ENCODE measurements around the gene TMEM170B.

TMEM170B gene

DNA sequence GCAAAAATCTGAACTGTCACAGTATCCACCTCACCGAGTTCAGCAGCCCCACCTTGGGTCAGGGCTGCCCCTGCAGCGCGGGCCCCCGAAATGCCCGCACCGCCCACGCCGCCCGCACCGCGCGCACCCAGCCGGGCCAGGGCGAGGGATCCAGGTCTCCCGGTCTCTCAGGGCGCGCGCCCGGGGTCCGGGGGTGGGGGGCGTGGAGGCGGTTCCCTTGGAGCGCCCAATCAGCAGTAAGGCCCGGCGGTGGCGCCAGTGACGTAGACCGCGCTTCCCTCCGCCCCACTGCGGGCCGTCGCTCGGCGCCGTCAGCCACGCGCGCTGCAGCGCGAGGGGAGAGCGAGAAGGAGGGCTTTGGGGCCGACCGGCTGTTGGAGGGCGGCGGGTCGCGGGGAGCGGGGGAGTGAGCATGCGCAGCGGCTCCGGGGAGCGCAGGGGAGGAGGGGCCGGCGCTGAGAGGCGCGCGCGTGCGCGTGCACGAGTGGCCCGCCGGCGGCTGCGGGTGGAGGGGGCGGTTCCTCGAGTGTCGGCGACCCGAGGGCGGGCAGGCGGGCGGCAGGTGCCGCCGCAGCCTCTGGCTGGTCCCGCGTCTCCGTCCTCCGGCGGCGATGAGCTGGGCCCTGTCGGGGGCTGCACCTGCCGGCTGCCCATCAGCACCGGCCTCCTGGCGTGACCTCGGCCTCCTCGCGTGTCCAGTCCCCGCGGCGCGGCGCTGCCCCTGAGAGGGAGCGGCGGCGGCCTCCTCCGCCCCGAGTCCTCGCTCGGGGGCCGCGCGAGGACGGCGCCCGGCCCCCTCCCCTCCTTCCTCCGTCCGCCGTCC is at the start of gene TMEM170B:
Gene TMEM170B, plus strand, starts transcription at position 521 of the 823 bp plus-strand sequence. CDS start 529 bp downstream, outside the sequence.
- DNase-seq (ENCODE audit: low spot score) = peak; percentile 86

GRCh38 chr6:11490996-11491395 is 46.6 kb upstream of the TMEM170B start:
- DNase-seq (ENCODE audit: low spot score) = no peak

DNA sequence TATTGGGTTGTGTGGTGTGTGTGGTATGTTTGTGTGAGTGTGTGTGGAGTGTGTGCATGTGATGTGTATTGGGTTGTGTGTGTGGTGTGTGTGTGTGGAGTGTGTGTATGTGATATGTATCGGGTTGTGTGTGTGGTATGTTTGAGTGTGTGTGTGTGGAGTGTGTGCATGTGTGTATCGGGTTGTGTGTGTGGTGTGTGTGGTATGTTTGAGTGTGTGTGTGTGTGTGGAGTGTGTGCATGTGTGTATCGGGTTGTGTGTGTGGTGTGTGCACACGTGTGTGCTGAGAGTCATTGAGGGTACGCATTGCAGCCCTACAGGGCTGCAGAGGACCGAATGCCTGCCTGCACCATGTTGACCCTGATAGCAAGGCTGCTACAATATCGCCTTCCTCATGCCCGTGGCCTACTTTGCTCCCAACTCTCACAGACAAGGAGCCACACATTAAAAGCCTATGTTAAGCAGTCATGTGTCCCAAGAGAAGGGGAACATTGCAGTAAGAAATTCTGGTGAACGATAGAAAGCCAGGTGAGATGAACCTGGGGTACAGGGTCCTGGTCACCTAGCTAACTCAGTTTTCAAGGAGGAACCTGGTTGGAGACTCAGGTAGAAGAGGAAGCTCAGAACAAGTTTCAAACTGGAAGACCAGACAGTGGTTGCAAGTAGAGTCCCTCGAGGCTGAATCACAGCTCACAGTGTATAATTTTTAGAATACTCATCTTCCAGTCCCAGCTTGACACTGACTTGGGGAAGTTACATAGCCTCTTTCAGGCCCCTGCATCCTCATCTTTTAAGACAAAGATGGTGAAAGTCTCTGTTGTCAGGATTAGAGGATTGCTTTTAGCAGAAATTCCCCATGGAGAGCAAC is 45.7 kb upstream of the TMEM170B start:
- no peak for DNase-seq (ENCODE audit: low spot score)

- no peak for DNase-seq (ENCODE audit: low spot score)
Measured at GRCh38 chr6:11492464-11493290, 44.9 kb upstream of the TMEM170B start.

DNA sequence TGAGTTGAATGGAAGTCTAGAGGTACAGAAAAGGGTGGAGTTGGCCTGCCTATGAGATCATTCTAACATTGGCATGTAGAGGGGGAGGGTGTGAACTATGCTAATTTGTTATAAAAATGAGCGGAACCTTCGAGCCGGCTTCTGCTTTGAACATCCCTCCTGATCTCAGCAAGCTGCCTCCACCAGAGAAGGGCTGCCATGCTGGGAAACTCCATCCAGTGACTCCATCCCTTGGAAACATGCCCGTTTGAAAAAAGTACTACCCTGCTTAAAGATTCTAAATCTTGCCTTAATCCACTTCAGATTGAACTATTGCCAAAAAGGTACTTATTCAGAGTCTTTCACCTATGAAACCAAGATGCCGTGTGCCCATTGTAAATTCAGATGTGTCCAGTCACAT is 43.6 kb upstream of the TMEM170B start:
- DNase-seq (ENCODE audit: low spot score) = no peak

DNA sequence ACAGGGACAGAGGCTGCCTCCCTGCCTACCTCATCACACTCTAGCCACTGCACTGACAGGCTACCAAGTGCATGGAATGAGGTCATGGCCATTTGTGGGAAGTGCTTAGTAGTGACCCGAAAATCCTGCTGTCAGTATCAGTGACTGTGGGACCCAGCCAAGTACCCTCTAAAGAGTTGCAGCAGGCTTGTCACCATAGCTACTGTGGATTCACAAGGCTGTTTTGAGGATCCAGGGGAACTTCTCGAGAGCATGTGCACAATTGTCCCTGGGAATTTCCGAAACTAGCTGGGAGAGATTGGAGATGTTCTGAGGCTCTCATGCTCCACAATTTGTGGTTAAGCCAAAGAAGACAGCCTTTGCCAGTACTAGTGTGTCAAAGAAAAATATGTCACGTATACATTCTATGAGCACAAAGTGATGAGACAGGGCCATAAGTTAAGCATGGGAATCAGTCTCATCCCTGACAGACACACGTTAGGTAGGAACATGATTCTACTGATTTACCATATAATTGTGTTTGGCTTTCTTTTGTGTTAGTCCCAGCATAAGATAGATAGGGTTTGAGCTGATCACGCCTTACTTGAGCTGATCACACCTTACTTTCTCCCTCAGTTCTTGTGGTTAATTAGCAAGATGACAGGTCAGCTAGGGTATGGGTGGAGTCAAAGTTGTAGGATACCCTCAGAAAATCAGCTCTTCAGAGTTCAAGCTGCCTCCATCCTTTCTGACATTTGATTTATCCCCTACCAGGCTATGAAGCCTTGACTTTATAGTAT is 42.6 kb upstream of the TMEM170B start:
- no peak for DNase-seq (ENCODE audit: low spot score)

GRCh38 chr6:11495565-11496145 is 41.9 kb upstream of the TMEM170B start:
- DNase-seq (ENCODE audit: low spot score) = no peak

GRCh38 chr6:11496152-11497060 is 41.1 kb upstream of the TMEM170B start:
- peak; percentile 25 for DNase-seq (ENCODE audit: low spot score)

GRCh38 chr6:11497107-11497506 is 40.4 kb upstream of the TMEM170B start:
- no peak for DNase-seq (ENCODE audit: low spot score)

DNA sequence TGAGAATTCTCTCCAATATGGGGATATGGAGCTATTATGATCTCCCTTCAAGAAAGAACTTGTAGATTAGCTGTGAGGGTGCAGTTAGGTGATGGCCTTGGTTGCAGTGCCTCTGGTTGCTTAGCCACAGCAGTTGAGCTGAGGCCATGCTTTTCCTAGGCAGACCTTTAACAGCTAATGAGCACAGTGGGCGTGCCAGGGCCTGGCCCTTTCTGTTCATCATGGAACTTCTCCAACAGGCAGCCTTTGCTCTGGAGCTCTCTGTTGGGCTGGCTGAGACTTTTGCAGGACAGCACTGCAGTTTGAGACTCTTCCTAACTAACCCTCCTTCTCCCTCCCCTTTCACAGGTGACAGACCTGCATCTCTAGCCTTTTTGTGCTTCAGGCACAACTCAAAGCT is 39.7 kb upstream of the TMEM170B start:
- DNase-seq (ENCODE audit: low spot score) = no peak

GRCh38 chr6:11500008-11500407 is 37.5 kb upstream of the TMEM170B start:
- DNase-seq (ENCODE audit: low spot score) = no peak

GRCh38 chr6:11509471-11509870 is 28.1 kb upstream of the TMEM170B start:
- DNase-seq (ENCODE audit: low spot score) = no peak

- DNase-seq (ENCODE audit: low spot score) = no peak
Measured at GRCh38 chr6:11514672-11515071, 22.9 kb upstream of the TMEM170B start.

- DNase-seq (ENCODE audit: low spot score) = no peak
Measured at GRCh38 chr6:11515763-11516162, 21.8 kb upstream of the TMEM170B start.

GRCh38 chr6:11522812-11523605 is 14.5 kb upstream of the TMEM170B start:
- DNase-seq (ENCODE audit: low spot score) = no peak

- no peak for DNase-seq (ENCODE audit: low spot score)
Measured at GRCh38 chr6:11525468-11526155, 11.9 kb upstream of the TMEM170B start.

- no peak for DNase-seq (ENCODE audit: low spot score)
Measured at GRCh38 chr6:11526156-11526505, 11.4 kb upstream of the TMEM170B start.

DNA sequence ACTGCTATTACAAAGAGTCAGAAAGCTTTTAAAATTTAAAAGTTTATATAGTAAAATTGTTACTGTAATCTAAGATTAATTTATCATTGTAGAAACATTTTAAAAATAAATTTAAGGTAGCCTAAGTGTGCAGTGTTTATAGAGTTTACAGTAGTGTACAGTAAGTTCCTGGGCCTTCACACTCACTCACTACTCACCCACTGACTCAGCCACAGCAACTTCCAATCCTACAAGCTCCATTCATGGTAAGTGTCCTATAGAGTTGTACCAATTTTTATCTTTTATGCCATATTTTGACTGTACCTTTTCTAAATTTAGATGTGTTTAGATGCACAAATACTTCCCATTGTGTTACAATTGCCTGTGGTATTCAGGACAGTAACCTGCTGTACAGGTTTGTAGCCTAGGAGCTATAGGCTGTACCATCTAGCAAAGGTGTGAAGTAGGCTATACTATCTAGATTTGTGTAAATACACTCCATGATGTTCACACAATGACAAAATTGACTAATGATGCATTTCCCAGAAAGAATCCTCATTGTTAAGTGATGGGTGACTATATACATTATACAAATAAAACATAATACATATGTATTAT is 10.2 kb upstream of the TMEM170B start:
- DNase-seq (ENCODE audit: low spot score) = no peak

Measured in HuH-7 (cell line).